Psoas muscle (tissue), 8 donors: ENCODE measurements around the gene FARSB. TPM values are rescaled to one million over a fixed set of nuclear protein-coding genes. Genes with fewer than 3 reads are reported as not detected.
A peak's percentile ranks its signal among the peaks of the same experiment; 100 is the strongest.

Experiments
- ATAC-seq, 4 donors: fragments of 200-7000 bp; cut with Tn5 transposase; one replicate each; pipeline ENCODE4 v1.9.1; 2020; ENCODE audit warnings: moderate library complexity in 3 of 4, mild to moderate bottlenecking in 2 of 4
- DNase-seq, 2 donors: peaks; one replicate each; pipeline ENCODE4 v3.0.0-alpha.2; 2020
- H3K27ac ChIP-seq: fragments of 200-600 bp; one replicate; pipeline ENCODE4 v1.8.0; 2022
- H3K27me3 ChIP-seq, 3 donors: fragments of 200-600 bp in 1 of 3; one replicate each; pipeline versions ENCODE4 v1.6.1 to v1.8.0; 2013 to 2022; ENCODE audit warnings: low read length in 2 of 3, mild to moderate bottlenecking in 2 of 3, moderate library complexity in 1 of 3; ENCODE audit not compliant: insufficient read depth in 3 of 3
- H3K36me3 ChIP-seq, 2 donors: fragments of 200-600 bp in 1 of 2; one replicate each; pipeline versions ENCODE4 v1.6.1 to v1.8.0; 2013 to 2022; ENCODE audit warnings: low read depth in 1 of 2, mild to moderate bottlenecking in 1 of 2, moderate library complexity in 1 of 2; ENCODE audit not compliant: insufficient read depth in 1 of 2
- H3K4me1 ChIP-seq: fragments of 200-600 bp; one replicate; pipeline ENCODE4 v1.8.0; 2022
- H3K4me3 ChIP-seq: fragments of 200-600 bp; one replicate; pipeline ENCODE4 v1.8.0; 2022; ENCODE audit warnings: mild to moderate bottlenecking
- H3K9me3 ChIP-seq: fragments of 200-600 bp; one replicate; pipeline ENCODE4 v1.8.0; 2022
- WGBS, 3 donors: extraction: QIAGEN DNeasy Blood & Tissue Kit; methylation state at CpG; one replicate each; pipeline versions ENCODE4 v1.1.6 to v1.1.7; 2013; 5-methylcytosine and 5-hydroxymethylcytosine counted together
- intact Hi-C, 2 donors: fragments of 100-400 bp; cut with DNase I; formaldehyde crosslinking; loops; one replicate each; pipeline versions ENCODE4 v1.11.0 to v1.14.2; 2022
- polyA plus RNA-seq, 3 donors: library from polyadenylated mRNA; stranded (reverse); fragments of 200-250 nt; gene quantifications; one replicate each; pipeline ENCODE4 v1.2.3, GENCODE V29; 2013
- total RNA-seq, 4 donors: library from RNA; stranded (reverse); fragmentation: NEBNext Ultra II Directional in 2 of 4; extraction: Animal tissue kit (Norgen Biotek cat#: 25700) in 2 of 4; gene quantifications; one replicate each; pipeline versions ENCODE4 v1.2.1 to v1.2.4, GENCODE V29; 2021 to 2023
- TF ChIP-seq, protein P1 (sequence below): fragments of 200-600 bp; IDR thresholded peaks from one replicate; pipeline ENCODE4 v1.8.0; 2022; ENCODE audit warnings: antibody characterized with exemption
- donor health status: healthy with polysubstance abuse.
- donor health status: DM: no; HTN: no; CAD: no; lungs with moderate emphysema.
- donor health status: Bipolar disorder and iron deficiency.
- donor health status: healthy.
- donor health status: DM: yes; HTN: yes; CAD: no.
- donor health status: DM: no; HTN: no; CAD: no.
- donor health status: DM: no; HTN: no; CAD: no.
- donor health status: DM: yes; HTN: yes; CAD: no.

Gene FARSB
- total and polyA plus RNA-seq, 7 donors: 23.2 to 45.3 (median 35.6) TPM

GRCh38 chr2:222615320-222615719 is 40.6 kb downstream of the FARSB start:
- no peaks in the 10 kb centered on the region for H3K4me1 ChIP-seq
- no peak for DNase-seq
- no peak overlapping the region for H3K4me3 ChIP-seq
- no peak for ATAC-seq
- no peaks in the 10 kb centered on the region for H3K27me3 ChIP-seq
- 93 to 96% (median 94%) methylated on average over 2 of the region's 2 CpGs for WGBS, 3 donors
- intact Hi-C loops: loop anchor here in 1 of 2 donors (10.0 kb wide), 1 partner anchor 301 kb away; no protein-coding TSS in a partner anchor
- H3K9me3 ChIP-seq: no peaks in the 10 kb centered on the region
- H3K36me3 ChIP-seq: peaks cover 11 to 84% of the 10 kb centered on the region in 2 donors
- H3K27ac ChIP-seq: no peak overlapping the region
- TF ChIP-seq, protein P1, sequence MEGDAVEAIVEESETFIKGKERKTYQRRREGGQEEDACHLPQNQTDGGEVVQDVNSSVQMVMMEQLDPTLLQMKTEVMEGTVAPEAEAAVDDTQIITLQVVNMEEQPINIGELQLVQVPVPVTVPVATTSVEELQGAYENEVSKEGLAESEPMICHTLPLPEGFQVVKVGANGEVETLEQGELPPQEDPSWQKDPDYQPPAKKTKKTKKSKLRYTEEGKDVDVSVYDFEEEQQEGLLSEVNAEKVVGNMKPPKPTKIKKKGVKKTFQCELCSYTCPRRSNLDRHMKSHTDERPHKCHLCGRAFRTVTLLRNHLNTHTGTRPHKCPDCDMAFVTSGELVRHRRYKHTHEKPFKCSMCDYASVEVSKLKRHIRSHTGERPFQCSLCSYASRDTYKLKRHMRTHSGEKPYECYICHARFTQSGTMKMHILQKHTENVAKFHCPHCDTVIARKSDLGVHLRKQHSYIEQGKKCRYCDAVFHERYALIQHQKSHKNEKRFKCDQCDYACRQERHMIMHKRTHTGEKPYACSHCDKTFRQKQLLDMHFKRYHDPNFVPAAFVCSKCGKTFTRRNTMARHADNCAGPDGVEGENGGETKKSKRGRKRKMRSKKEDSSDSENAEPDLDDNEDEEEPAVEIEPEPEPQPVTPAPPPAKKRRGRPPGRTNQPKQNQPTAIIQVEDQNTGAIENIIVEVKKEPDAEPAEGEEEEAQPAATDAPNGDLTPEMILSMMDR: no peak

DNA sequence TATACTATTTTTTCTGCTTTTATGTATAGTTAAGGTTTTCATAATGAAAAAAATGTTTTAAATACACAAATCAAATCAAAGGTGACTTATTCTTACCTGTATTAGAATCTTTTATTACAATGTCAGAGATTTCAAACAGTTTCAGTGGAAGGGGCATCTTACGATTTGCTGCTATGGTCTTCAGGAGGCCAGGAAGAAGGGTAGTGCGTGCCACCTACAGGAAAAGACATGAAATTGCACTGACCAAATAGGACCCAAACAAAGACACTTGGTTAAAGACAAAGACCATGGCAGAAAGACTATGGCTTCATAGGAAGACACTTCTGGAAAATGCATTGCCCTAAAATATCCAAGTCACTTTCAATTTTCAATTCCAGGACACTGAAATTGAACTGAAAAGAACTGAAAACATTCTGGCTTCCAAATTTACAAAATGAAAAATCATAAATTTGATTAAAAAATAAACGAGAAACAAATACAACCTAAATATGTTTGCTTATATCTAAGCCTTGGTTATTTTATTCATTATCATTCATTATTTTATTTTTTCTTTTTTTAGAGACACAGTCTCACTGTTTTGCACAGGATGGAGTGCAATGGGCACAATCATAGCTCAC is 42.1 kb downstream of the FARSB start:
- Histone ChIP-seq H3K36me3 (peaks cover 8 to 77% of the 10 kb centered on the region in 2 donors), H3K4me3 (no peak overlapping the region), H3K27me3 (no peaks in the 10 kb centered on the region), H3K27ac (no peak overlapping the region), H3K4me1 (no peaks in the 10 kb centered on the region), H3K9me3 (no peaks in the 10 kb centered on the region)
- DNase-seq (no peak), ATAC-seq (peak; percentile 55 to 85 (median 77))
- WGBS, 3 donors: 42 to 57% (median 52%) methylated on average over 3 of the region's 3 CpGs
- intact Hi-C loops: loop anchor here (5.0 to 10.0 kb wide), 3 partner anchors 297 to 557 kb away; no protein-coding TSS in a partner anchor
- TF ChIP-seq, protein P1: peak; percentile 78

- no peak overlapping the region for H3K4me3 ChIP-seq
- peaks cover 8 to 61% of the 10 kb centered on the region in 2 donors for H3K36me3 ChIP-seq
- no peak for ATAC-seq
- TF ChIP-seq, protein P1: no peak
- 86 to 92% (median 88%) methylated on average over 4 of the region's 4 CpGs for WGBS, 3 donors
- no peak for DNase-seq
- intact Hi-C loops: loop anchor here (5.0 to 10.0 kb wide), 3 partner anchors 294 to 554 kb away; no protein-coding TSS in a partner anchor
- no peaks in the 10 kb centered on the region for H3K27me3 ChIP-seq
- H3K4me1 ChIP-seq: no peaks in the 10 kb centered on the region
- H3K27ac ChIP-seq: no peak overlapping the region
- no peaks in the 10 kb centered on the region for H3K9me3 ChIP-seq
Observed at GRCh38 chr2:222611684-222612083, 44.2 kb downstream of the FARSB start.

DNA sequence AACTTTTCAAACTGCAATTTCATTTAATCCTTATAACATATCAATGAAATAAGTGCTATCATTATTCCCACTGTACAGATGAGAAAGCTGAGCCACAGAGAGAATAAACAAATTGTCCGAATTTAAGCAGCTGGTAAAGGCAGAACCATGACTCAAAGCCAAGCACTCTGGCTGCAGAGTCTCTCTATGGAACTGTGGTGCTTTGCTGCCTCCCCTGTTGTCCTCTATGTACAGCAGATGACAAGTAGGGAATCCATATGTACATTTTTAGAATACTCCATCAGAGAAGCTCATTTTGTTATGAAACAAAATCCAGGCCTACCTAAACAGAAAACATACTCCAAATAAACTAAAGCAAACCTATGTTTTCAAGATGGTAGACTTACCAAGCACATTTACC is 45.1 kb downstream of the FARSB start:
- Histone ChIP-seq H3K27me3 (no peaks in the 10 kb centered on the region), H3K4me3 (no peak overlapping the region), H3K36me3 (peaks cover 8 to 54% of the 10 kb centered on the region in 2 donors), H3K4me1 (no peaks in the 10 kb centered on the region), H3K9me3 (no peaks in the 10 kb centered on the region), H3K27ac (no peak overlapping the region)
- WGBS, 3 donors: 46 to 58% (median 55%) methylated on average over 1 of the region's 1 CpG
- DNase-seq (no peak), ATAC-seq (peak in 3 of 4 donors; percentile 46 to 75 (median 68))
- intact Hi-C loops: loop anchor here (5.0 to 10.0 kb wide), 3 partner anchors 293 to 553 kb away; no protein-coding TSS in a partner anchor
- TF ChIP-seq, protein P1: peak; percentile 15
